GM12878 (cell line): Measurements from ENCODE around the gene PLXNA4. TPM values are rescaled to one million over a fixed set of nuclear protein-coding genes. Genes with fewer than 3 reads are reported as not detected.

ENCODE experiments used
- ATAC-seq: fragments of 200-7000 bp; cut with Tn5 transposase; 3 replicates; pipeline ENCODE4 v1.9.1; 2020; ENCODE audit warnings: mild to moderate bottlenecking, moderate library complexity
- BruUV-seq: library from RNA; stranded (reverse); fragments of 400-500 nt; replicated peaks from 2 replicates; lab custom pipeline; 2021; lab: Mats Ljungman, UMichigan
- CTCF ChIA-PET: fragments of 300-600 bp; sonication (Branson Sonifier 250); formaldehyde crosslinking; extraction: SDS; loops from one replicate; lab custom pipeline; 2021; ENCODE audit warnings: inconsistent platforms; lab: Yijun Ruan, JAX
- POLR2A ChIA-PET: fragments of 350-600 bp; formaldehyde crosslinking; extraction: SDS; loops from one replicate; lab custom pipeline; 2021; ENCODE audit warnings: inconsistent platforms; lab: Charles Lee
- RAD21 ChIA-PET: fragments of 300-600 bp; sonication (Branson Sonifier 250); formaldehyde crosslinking; loops from one replicate; lab custom pipeline; 2023; ENCODE audit warnings: antibody characterized with exemption; ENCODE audit not compliant: unreplicated experiment; lab: Charles Lee
- SMC1A ChIA-PET: fragments of 300-600 bp; sonication (Branson Sonifier 250); formaldehyde crosslinking; loops from one replicate; lab custom pipeline; 2023; ENCODE audit not compliant: unreplicated experiment, uncharacterized antibody; lab: Charles Lee
- DNase-seq: peaks from one replicate; pipeline ENCODE4 v3.0.0-alpha.2; 2011; ENCODE audit warnings: low read depth, low spot score
- FAIRE-seq: peaks from 3 replicates; lab custom pipeline; 2011; peaks lifted over from hg19 to GRCh38; lab: Jason Lieb, UNC
- H2AFZ ChIP-seq: 2 replicates; pipeline ENCODE4 v1.6.0; 2011; ENCODE audit warnings: low read depth, low read length, control low read depth; ENCODE audit not compliant: control insufficient read depth
- H3K27ac ChIP-seq: 2 replicates; pipeline ENCODE4 v1.5.1; 2011; ENCODE audit warnings: control low read depth; ENCODE audit not compliant: control insufficient read depth, insufficient read depth
- H3K27me3 ChIP-seq, 2 experiments: replicated peaks in 1 of 2; 2 replicates each; pipeline versions ENCODE4 v1.6.0 to v1.6.1; 2011; ENCODE audit warnings: low read length in 1 of 2; ENCODE audit not compliant: control insufficient read depth in 2 of 2, insufficient read depth in 2 of 2
- H3K36me3 ChIP-seq, 2 experiments: 2 replicates each; pipeline ENCODE4 v1.5.1; 2011; ENCODE audit warnings: low read length in 1 of 2; ENCODE audit not compliant: control insufficient read depth in 2 of 2, insufficient read depth in 2 of 2
- H3K4me1 ChIP-seq: 2 replicates; pipeline ENCODE4 v1.6.1; 2011; ENCODE audit warnings: mild to moderate bottlenecking, low read length, moderate library complexity, mixed read lengths; ENCODE audit not compliant: control insufficient read depth, insufficient read depth
- H3K4me2 ChIP-seq: 2 replicates; pipeline ENCODE4 v1.6.0; 2011; ENCODE audit warnings: control low read depth; ENCODE audit not compliant: control insufficient read depth, insufficient read depth
- H3K4me3 ChIP-seq: fragments of 200-600 bp; sonication (generic); 2 replicates; pipeline ENCODE4 v1.5.1; 2016
- H3K79me2 ChIP-seq: 2 replicates; pipeline ENCODE4 v1.6.0; 2011; ENCODE audit warnings: low read length; ENCODE audit not compliant: control insufficient read depth, insufficient read depth
- H3K9ac ChIP-seq: 2 replicates; pipeline ENCODE4 v1.8.0; 2011; ENCODE audit warnings: low read length, control low read depth, mixed read lengths; ENCODE audit not compliant: control insufficient read depth, insufficient read depth
- H3K9me3 ChIP-seq: replicated peaks from 3 replicates; pipeline ENCODE4 v1.5.1; 2011; ENCODE audit warnings: mild to moderate bottlenecking, low read length; ENCODE audit not compliant: control insufficient read depth, insufficient read depth
- H4K20me1 ChIP-seq: 2 replicates; pipeline ENCODE4 v1.6.0; 2011; ENCODE audit not compliant: control insufficient read depth, insufficient read depth
- FOS ChIP-seq: IDR thresholded peaks from 3 replicates; pipeline ENCODE4 v1.6.1; 2011; ENCODE audit warnings: borderline replicate concordance; ENCODE audit not compliant: insufficient read length; ENCODE audit errors: extremely low read depth
- POU2F2 ChIP-seq: IDR thresholded peaks from 3 replicates; pipeline ENCODE4 v1.6.1; 2011; ENCODE audit warnings: low read depth, mild to moderate bottlenecking, low read length, borderline replicate concordance
- SKIL ChIP-seq: fragments of 450-650 bp; IDR thresholded peaks from 2 replicates; pipeline ENCODE4 v1.6.1; 2017; ENCODE audit warnings: mild to moderate bottlenecking, low read depth, inconsistent platforms; ENCODE audit not compliant: poor library complexity, severe bottlenecking
- STAT3 ChIP-seq: IDR thresholded peaks from 2 replicates; pipeline ENCODE4 v1.6.1; 2011; ENCODE audit warnings: low read depth, low read length, improper control_type of control experiment
- TCF7 ChIP-seq: IDR thresholded peaks from 2 replicates; pipeline ENCODE4 v1.6.1; 2014; ENCODE audit warnings: antibody characterized with exemption, borderline replicate concordance
- WGBS: methylation state at CpG from one replicate; pipeline ENCODE4 v1.1.6; 2016; ENCODE audit warnings: low lambda C conversion rate; ENCODE audit not compliant: insufficient replicate concordance, insufficient coverage; ENCODE audit errors: missing lambda C conversion rate; 5-methylcytosine and 5-hydroxymethylcytosine counted together
- in situ Hi-C: fragments of 300-500 bp; cut with MboI; formaldehyde crosslinking; loops from 9 replicates; pipeline ENCODE4 v1.14.3; 2018; ENCODE audit warnings: mixed read lengths
- intact Hi-C: fragments of 100-400 bp; cut with micrococcal nuclease; formaldehyde crosslinking; loops from one replicate; pipeline ENCODE4 v1.14.2; 2022; ENCODE audit not compliant: unreplicated experiment
- polyA plus RNA-seq, 11 experiments: library from polyadenylated mRNA; depleted of rRNA in 4 of 11; unstranded in 6 of 11; stranded (reverse) in 5 of 11; fragments of >200 nt; fragmentation: Nextera tagmentation in 4 of 11; fragmentation: Illumina TruSeq in 1 of 11; extraction: Ambion mirVana in 4 of 11; extraction: Trizol in 1 of 11; gene quantifications; 1 replicate in 1 of 11; 2 replicates in 10 of 11; pipeline versions ENCODE4 v1.2.1 to v1.2.3, GENCODE V29; 2011 to 2016; ENCODE audit warnings: inconsistent platforms in 2 of 11, missing spikeins in 2 of 11, low read depth in 1 of 11
- total RNA-seq, 4 experiments: library from RNA; depleted of rRNA in 3 of 4; stranded (reverse); fragments of >200 nt in 3 of 4; fragmentation: Illumina TruSeq in 1 of 4; extraction: Trizol in 1 of 4; gene quantifications; 2 replicates each; pipeline versions ENCODE4 v1.2.1 to v1.2.3, GENCODE V29; 2013 to 2021

The PLXNA4 gene
- total and polyA plus RNA-seq, 10 of the 15 experiments (the other 5 are each of a cell fraction or from before 2014, with no cell fraction given) = 0.03 TPM; not detected in 9

GRCh38 chr7:132504852-132505251 is 71.4 kb downstream of the PLXNA4 start (continued):
- TF ChIP-seq SKIL = no peak
- no peak for TF ChIP-seq STAT3

- ChIA-PET SMC1A (no interaction called here), CTCF (no interaction called here), RAD21 (no interaction called here), POLR2A (no interaction called here)
- Histone ChIP-seq H3K4me1 (no peaks in the 10 kb centered on the region), H3K27me3 (no peaks in the 10 kb centered on the region; a peak in 2 of 4 replicates), H2AFZ (no peak overlapping the region), H3K4me3 (no peak overlapping the region), H3K36me3 (no peaks in the 10 kb centered on the region), H3K9ac (no peak overlapping the region), H3K79me2 (no peaks in the 10 kb centered on the region), H3K4me2 (no peak overlapping the region), H3K9me3 (no peaks in the 10 kb centered on the region), H3K27ac (no peak overlapping the region), H4K20me1 (no peaks in the 10 kb centered on the region)
- intact Hi-C loops = no loop called here
- DNase-seq (no peak), ATAC-seq (no peak), FAIRE-seq (no peak)
- no TSS peak for BruUV-seq
- TF ChIP-seq FOS (no peak), POU2F2 (no peak), TCF7 (no peak)
- 50% methylated on average over 5 of the region's 5 CpGs for WGBS
- in situ Hi-C loops = no loop called here
Measured at GRCh38 chr7:132504071-132504470, 72.2 kb downstream of the PLXNA4 start.
